Subcutaneous adipose tissue (tissue), 4 donors: Measurements from ENCODE around the gene HSD11B1. TPM values are rescaled to one million over a fixed set of nuclear protein-coding genes. Genes with fewer than 3 reads are reported as not detected.

ENCODE experiments used
- total RNA-seq, 4 donors: library from RNA; depleted of rRNA; stranded (reverse); fragments of >200 nt; gene quantifications; one replicate each; pipeline ENCODE4 v1.1.0, GENCODE V29; 2016
- TF ChIP-seq, protein P1 (sequence below): fragments of 450-650 bp; IDR thresholded peaks from one replicate; pipeline ENCODE4 v1.5.1; 2016; ENCODE audit warnings: low read depth, mild to moderate bottlenecking, control low read depth, antibody characterized with exemption, moderate library complexity

HSD11B1 gene
- total RNA-seq, 4 donors from 2014 or later: 2.1 to 165 (median 45.8) TPM

DNA sequence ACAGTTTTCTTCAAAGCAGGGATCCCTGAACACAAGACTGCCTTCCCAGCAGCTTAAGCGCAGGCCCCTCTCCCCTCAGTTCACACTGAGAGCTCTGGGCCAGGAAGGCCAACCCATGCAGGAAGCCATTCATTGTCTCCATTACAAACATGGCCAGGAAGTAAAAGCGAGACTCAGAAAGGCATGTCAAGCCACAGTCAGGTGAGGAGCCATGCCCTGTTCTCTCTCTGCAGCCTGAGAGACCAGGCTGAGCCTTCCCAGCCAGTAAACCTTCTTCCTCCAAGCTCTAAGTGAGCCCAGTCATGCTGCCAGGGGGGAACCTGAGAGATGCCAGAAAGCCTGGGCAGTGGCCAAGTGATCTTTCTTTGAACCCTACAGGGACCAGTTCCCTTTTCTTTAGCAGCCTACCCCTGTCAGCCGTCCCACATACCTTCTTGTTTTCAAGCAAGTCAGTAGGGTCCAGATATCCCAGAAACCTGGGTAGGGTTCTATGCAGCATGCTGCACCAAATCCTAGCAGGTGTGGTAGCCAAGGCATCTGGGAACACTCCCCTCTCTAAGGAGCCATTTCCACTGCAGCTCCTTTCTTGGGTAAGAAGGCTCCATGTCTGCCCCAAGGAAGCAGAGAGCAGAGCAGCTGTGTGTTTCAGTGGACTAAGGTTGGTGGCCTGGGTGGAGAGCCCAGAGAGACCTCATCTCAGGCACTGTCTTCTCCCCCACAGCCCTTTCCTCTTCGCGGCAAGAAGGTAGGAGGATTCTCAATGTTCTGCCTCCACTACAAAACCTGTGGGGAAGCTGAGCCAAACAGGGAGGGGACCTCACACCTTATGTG is 52.2 kb downstream of the HSD11B1 start:
- TF ChIP-seq, protein P1, sequence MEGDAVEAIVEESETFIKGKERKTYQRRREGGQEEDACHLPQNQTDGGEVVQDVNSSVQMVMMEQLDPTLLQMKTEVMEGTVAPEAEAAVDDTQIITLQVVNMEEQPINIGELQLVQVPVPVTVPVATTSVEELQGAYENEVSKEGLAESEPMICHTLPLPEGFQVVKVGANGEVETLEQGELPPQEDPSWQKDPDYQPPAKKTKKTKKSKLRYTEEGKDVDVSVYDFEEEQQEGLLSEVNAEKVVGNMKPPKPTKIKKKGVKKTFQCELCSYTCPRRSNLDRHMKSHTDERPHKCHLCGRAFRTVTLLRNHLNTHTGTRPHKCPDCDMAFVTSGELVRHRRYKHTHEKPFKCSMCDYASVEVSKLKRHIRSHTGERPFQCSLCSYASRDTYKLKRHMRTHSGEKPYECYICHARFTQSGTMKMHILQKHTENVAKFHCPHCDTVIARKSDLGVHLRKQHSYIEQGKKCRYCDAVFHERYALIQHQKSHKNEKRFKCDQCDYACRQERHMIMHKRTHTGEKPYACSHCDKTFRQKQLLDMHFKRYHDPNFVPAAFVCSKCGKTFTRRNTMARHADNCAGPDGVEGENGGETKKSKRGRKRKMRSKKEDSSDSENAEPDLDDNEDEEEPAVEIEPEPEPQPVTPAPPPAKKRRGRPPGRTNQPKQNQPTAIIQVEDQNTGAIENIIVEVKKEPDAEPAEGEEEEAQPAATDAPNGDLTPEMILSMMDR: no peak

DNA sequence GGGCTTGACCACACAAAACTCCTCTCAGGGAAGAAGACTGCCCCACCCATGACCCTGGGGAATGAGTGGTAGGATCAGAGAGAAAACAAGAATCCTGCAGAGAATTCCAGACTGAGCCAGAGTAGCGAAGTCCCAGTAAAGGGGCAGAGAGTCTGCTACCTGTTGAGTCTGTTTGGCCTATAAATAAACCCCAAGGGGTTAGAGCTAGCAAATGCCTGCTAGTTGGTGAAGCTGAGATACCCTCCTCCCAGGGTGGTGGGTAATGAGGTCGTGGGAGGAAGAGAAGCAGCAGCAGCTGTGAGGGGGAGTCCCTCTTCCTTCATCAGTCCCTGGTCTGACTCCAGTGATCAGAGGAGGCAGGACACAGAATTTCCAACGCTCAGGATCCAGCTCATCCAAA is 53.8 kb downstream of the HSD11B1 start:
- TF ChIP-seq, protein P1: no peak

DNA sequence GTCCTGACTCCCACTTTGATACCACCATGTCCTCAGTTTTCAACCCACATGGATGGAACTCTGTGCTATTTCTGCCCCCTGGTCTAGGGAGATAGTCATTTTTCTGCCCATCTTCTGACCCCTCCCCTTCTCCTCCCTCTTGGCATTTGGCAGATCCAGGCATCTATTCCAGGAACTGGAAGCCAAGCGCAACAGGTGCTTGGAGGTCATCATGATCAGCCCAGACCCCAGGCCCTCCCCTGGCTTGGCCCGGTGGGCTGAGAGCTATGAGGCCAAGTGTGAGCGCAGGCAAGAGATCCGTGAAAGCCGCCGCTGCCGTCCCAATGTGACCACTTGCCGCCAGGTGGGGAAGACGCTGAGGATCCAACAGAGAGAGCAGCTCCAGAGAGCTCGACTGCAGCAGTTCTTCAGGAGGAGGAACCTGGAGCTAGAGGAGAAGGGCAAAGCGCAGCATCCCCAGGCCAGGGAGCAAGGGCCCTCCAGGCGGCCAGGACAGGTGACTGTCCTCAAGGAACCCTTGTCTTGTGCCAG is 55.2 kb downstream of the HSD11B1 start:
- TF ChIP-seq, protein P1: no peak

DNA sequence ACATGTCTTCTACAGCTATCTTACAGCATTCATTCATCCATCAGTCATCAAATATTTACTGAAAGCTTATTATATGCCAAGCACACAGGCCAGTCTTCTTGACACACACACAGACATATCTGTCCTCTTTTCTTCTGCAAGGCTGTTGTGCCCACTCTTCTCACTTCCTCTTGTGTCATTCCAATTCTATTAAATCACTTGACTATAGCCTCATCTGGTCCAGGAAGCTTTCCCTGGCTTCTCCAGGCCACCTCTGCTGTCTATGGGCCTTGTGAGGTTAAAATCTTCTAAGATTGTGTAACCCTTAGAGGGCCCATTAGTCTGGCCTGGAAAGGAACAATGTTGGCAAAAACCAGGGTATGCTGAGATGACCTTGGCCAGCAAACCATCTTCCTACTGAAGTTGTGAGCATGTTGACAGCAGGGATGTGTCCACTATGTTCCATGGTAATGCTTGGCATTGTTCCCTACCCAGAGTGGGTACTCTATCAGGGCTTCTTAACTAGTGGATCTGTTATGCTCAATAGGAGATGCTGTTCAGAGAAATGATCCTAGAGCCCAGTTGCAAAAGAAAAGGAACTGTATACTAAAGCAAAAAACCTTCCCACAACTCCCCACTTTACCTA is 56.5 kb downstream of the HSD11B1 start:
- TF ChIP-seq, protein P1: no peak

DNA sequence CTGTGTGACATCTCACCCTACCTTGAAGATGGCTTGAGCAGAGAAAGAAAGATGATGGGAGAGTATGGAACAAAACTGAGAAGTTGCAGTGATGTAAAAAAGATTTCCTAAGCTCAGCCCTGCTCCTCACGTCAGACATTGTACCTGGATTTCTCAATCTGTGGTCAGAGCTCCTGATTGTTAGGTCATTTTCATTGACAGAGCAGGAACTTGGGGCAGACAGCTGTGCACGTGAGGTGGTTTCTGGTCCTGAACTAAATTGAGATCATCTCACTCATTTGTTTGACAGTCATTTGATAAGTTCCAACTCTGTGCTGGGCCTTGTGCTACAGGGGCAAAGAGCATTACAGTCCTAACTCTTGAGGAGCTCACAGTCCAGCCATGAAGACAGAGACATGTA is 61.4 kb downstream of the HSD11B1 start:
- TF ChIP-seq, protein P1: no peak

- TF ChIP-seq, protein P1: no peak
Observed at GRCh38 chr1:209767096-209767495, 62.5 kb downstream of the HSD11B1 start.

- TF ChIP-seq, protein P1: no peak
Observed at GRCh38 chr1:209767706-209768105, 63.1 kb downstream of the HSD11B1 start.
